Colonic mucosa (tissue), 4 donors: ENCODE measurements around the gene SRRM5. TPM values are rescaled to one million over a fixed set of nuclear protein-coding genes. Genes with fewer than 3 reads are reported as not detected.
"Not testable (repeated sequence)": the region's sequence is repeated elsewhere in the genome, so short reads cannot be mapped to it uniquely, and the experiment has no call there.

Experiments used
- DNase-seq: peaks from one replicate; pipeline ENCODE4 v3.0.0-alpha.2; 2020
- H3K27ac ChIP-seq: fragments of 200-600 bp; one replicate; pipeline ENCODE4 v1.8.0; 2021
- H3K27me3 ChIP-seq: fragments of 200-600 bp; one replicate; pipeline ENCODE4 v1.8.0; 2021
- H3K36me3 ChIP-seq: fragments of 200-600 bp; one replicate; pipeline ENCODE4 v1.8.0; 2021
- H3K4me1 ChIP-seq: fragments of 200-600 bp; one replicate; pipeline ENCODE4 v1.8.0; 2021; ENCODE audit warnings: mild to moderate bottlenecking
- H3K4me3 ChIP-seq: fragments of 200-600 bp; one replicate; pipeline ENCODE4 v1.8.0; 2021
- H3K9ac ChIP-seq, 2 donors: one replicate each; pipeline ENCODE4 v1.7.0; 2013; ENCODE audit warnings: control low read depth in 2 of 2, low read depth in 2 of 2, low read length in 2 of 2
- H3K9me3 ChIP-seq: fragments of 200-600 bp; one replicate; pipeline ENCODE4 v1.8.0; 2021
- intact Hi-C: fragments of 100-400 bp; cut with DNase I; formaldehyde crosslinking; loops from one replicate; pipeline ENCODE4 v1.14.1; 2022
- total RNA-seq, 2 donors: library from RNA; stranded (reverse); fragmentation: NEBNext Ultra II Directional in 1 of 2; extraction: Animal tissue kit (Norgen Biotek cat#: 25700) in 1 of 2; gene quantifications; one replicate each; pipeline ENCODE4 v1.2.1, GENCODE V29; 2021
- TF ChIP-seq, protein P1 (sequence below): fragments of 200-600 bp; IDR thresholded peaks from one replicate; pipeline ENCODE4 v1.8.0; 2022; ENCODE audit warnings: antibody characterized with exemption, mild to moderate bottlenecking
- donor health status: healthy.
- donor health status: DM: no; HTN: no; CAD: no.
- donor health status: DM: no; HTN: no; CAD: no.

The SRRM5 gene
- total RNA-seq, 2 donors from 2014 or later, result 0.42 to 0.57 TPM

GRCh38 chr19:43586346-43586745, 25.5 kb upstream of the SRRM5 start:
- Histone ChIP-seq H3K4me1 (no peaks in the 10 kb centered on the region), H3K4me3 (no peak overlapping the region), H3K36me3 (no peaks in the 10 kb centered on the region), H3K9ac (no peak overlapping the region), H3K27ac (no peak overlapping the region), H3K27me3 (no peaks in the 10 kb centered on the region), H3K9me3 (no peaks in the 10 kb centered on the region)
- intact Hi-C loops, result no loop called here
- DNase-seq, result no peak
- TF ChIP-seq, protein P1, sequence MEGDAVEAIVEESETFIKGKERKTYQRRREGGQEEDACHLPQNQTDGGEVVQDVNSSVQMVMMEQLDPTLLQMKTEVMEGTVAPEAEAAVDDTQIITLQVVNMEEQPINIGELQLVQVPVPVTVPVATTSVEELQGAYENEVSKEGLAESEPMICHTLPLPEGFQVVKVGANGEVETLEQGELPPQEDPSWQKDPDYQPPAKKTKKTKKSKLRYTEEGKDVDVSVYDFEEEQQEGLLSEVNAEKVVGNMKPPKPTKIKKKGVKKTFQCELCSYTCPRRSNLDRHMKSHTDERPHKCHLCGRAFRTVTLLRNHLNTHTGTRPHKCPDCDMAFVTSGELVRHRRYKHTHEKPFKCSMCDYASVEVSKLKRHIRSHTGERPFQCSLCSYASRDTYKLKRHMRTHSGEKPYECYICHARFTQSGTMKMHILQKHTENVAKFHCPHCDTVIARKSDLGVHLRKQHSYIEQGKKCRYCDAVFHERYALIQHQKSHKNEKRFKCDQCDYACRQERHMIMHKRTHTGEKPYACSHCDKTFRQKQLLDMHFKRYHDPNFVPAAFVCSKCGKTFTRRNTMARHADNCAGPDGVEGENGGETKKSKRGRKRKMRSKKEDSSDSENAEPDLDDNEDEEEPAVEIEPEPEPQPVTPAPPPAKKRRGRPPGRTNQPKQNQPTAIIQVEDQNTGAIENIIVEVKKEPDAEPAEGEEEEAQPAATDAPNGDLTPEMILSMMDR, result no peak

- DNase-seq, intact Hi-C loops, H3K27me3 ChIP-seq, H3K4me3 ChIP-seq, H3K36me3 ChIP-seq, H3K4me1 ChIP-seq, H3K9me3 ChIP-seq, H3K27ac ChIP-seq, H3K9ac ChIP-seq: not testable (repeated sequence)
Observed at GRCh38 chr19:43587029-43587428, 24.9 kb upstream of the SRRM5 start.

- no peaks in the 10 kb centered on the region for H3K9me3 ChIP-seq
- H3K27ac ChIP-seq, result no peak overlapping the region
- intact Hi-C loops, result no loop called here
- no peak overlapping the region for H3K9ac ChIP-seq
- TF ChIP-seq, protein P1, result no peak
- H3K27me3 ChIP-seq, result no peaks in the 10 kb centered on the region
- peaks cover 2% of the 10 kb centered on the region for H3K4me1 ChIP-seq
- DNase-seq, result no peak
- H3K4me3 ChIP-seq, result no peak overlapping the region
- H3K36me3 ChIP-seq, result no peaks in the 10 kb centered on the region
Observed at GRCh38 chr19:43589277-43589676, 22.6 kb upstream of the SRRM5 start.

- H3K36me3 ChIP-seq, result no peaks in the 10 kb centered on the region
- intact Hi-C loops, result loop anchor here (10.0 kb wide), 1 partner anchor 55 kb away; the partner anchor contains the start of gene ZNF575
Observed at GRCh38 chr19:43589678-43590077, 22.2 kb upstream of the SRRM5 start.

GRCh38 chr19:43591904-43592772, 19.8 kb upstream of the SRRM5 start:
- Histone ChIP-seq H3K9ac (no peak overlapping the region), H3K4me1 (peaks cover 11% of the 10 kb centered on the region), H3K4me3 (no peak overlapping the region), H3K27me3 (no peaks in the 10 kb centered on the region), H3K27ac (no peak overlapping the region), H3K36me3 (no peaks in the 10 kb centered on the region), H3K9me3 (no peaks in the 10 kb centered on the region)
- intact Hi-C loops, result loop anchor here (10.0 kb wide), 1 partner anchor 57 kb away; the partner anchor contains the start of gene ZNF575
- no peak for DNase-seq
- TF ChIP-seq, protein P1, result no peak

More at GRCh38 chr19:43589678-43590077, 22.2 kb upstream of the SRRM5 start:
- H3K27me3 ChIP-seq, result no peaks in the 10 kb centered on the region
- peaks cover 6% of the 10 kb centered on the region for H3K4me1 ChIP-seq
- no peak overlapping the region for H3K27ac ChIP-seq
- no peak overlapping the region for H3K4me3 ChIP-seq
- no peaks in the 10 kb centered on the region for H3K9me3 ChIP-seq
- no peak overlapping the region for H3K9ac ChIP-seq
- DNase-seq, result no peak
- TF ChIP-seq, protein P1, result no peak
